ENCODE measurements around the gene MED25.

MED25 gene

DNA sequence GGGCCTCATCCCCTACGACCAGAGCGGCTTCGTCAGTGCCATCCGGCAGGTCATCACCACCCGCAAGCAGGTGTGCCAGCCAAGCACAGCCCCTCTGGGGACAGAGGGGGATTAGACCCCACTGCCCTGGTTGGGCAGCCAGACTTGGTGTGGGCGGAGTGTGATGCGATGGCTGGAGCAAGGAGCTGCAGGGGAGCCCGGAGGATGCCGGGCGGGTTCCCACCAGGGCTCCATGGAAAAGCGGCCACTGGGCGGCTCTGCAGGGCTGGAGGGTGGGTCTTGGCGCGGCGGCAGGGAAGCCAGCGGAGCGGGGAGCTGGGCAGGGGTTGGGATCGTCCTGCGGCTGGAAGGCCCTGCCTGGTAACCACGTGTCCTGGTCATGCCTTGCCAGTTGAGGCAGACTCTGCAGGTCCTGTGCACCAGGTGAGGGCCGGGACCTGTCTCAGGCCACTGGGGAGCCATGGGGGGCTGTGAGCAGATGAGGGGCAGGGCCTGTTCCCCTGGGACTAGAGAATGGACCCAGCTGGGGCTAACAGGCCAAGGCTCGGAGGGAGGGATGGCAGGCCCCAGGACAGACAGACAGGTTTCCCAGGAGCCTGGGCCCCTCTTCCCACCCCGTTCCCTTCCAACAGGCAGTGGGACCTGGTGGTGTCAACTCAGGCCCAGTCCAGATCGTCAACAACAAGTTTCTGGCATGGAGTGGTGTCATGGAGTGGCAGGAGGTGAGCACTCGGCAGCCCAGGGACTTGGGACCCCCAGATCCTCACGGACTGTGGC lies 39.2 kb downstream of the MED25 start:
- DNase-seq (ENCODE audit: low read depth in 1 of 2, low spot score in 1 of 2): no peak

DNA sequence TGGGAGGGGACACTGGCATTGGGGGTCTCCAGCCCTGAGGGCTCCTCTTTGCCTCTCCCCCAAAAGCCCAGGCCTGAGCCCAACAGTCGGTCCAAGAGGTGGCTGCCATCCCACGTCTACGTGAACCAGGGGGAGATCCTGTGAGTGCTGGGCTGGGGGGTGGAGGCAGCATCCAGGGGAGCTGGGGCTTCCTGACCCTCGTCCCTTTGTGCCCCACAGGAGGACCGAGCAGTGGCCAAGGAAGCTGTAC lies 39.7 kb downstream of the MED25 start:
- DNase-seq (ENCODE audit: low read depth in 1 of 2, low spot score in 1 of 2): no peak

DNA sequence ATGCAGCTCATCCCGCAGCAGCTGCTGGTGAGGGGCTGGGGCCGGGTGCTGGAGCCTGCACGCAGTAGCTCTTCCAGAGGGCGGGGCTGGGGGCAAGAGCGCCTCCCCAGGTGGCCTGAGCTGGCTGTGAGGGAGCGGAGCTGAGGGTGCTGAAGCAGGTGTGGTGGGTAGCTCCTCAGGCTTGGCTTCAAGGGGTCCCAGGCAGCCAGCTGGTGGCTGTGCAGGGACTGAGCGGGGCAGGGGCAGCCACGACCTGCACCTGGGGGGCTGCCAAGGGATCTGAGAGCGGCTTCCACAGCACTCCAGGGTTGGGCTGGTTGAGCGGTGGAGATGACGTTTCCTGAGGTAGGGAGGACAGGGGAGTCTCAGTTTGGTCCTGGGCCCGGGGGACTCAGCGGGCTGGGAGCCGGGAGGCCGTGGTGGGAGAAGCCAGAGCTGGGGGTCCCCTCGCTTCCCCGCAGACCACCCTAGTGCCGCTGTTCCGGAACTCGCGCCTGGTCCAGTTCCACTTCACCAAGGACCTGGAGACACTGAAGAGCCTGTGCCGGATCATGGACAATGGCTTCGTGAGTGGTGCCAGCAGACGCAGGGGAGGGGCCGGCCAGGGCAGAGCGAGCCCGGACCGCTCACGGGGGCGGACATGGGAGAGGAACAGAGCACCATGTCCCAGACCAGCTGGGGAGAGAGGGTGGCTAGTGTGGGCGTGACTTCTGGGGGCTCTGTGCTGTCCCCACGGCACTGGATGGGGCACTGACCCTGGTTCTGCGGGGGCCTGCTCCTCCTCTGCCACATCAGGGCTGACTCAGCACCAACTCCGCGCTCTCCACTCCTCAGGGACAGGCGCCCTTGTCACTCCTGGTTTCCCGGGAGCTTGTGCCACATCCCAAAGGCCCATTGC lies 40.2 kb downstream of the MED25 start:
- no peak for DNase-seq (ENCODE audit: low read depth in 1 of 2, low spot score in 1 of 2)

DNA sequence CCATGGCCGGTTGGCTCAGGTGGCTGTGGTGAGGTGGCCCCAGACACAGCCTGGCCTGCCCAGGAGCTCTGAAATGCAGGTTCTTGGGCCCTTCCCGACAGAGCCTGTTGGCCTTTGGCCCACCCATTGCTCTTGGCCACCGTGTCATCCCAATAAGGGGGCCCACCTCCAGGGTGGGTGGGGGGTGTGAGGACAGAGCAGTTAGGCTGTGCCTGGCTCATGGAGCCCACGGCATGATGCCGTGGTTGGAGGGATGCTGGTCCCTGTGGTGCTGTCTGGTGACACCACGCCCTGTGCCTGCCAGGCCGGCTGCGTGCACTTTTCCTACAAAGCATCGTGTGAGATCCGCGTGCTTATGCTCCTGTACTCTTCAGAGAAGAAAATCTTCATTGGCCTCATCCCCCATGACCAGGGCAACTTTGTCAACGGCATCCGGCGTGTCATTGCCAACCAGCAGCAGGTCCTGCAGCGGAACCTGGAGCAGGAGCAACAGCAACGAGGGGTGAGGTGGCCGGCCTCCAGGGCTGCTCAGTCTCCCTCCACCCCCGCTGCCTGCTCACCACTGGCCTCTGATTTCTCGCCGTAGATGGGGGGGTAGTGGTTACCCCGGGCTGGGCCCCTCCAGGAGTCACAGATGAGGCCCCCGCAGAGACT lies 41.7 kb downstream of the MED25 start:
- DNase-seq (ENCODE audit: low read depth in 1 of 2, low spot score in 1 of 2): no peak

DNA sequence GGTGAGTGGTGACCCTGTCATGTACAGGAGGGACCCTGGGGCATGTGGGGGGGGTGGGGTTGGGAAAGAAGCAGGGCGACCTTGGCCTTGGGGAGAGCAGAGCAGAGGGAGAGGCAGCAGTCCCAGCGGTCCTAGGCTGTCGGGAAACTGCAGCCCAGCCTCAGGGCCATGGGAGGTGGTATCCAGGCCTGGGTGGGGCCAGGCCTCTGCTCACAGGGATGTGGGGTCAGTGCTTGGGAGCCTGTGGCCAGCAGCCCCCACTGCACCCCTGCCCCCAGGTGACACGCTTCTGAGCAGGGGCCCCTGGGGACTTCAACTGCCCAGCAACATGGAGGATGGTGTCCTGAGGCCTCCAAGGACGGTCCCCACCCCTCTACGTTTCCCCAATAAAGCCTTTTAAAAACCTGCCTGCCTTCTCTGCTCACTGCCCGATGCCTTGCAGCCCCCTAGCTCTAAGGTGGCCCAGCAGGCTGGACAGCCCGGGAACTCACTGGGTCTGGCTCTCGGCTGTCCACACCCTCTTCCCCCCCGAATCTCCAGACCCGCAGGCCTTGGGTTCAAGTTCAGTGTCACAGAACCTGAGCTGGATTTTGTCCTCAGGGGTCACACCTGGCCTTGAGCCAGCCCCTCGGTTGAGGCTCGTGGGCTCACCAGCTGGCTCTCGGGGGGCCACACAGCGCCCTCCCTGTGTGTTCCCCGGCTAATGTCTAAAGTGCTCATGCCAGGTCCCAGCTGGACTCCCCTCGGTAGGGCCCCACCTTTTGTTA lies 42.4 kb downstream of the MED25 start:
- DNase-seq (ENCODE audit: low read depth in 1 of 2, low spot score in 1 of 2): no peak

DNA sequence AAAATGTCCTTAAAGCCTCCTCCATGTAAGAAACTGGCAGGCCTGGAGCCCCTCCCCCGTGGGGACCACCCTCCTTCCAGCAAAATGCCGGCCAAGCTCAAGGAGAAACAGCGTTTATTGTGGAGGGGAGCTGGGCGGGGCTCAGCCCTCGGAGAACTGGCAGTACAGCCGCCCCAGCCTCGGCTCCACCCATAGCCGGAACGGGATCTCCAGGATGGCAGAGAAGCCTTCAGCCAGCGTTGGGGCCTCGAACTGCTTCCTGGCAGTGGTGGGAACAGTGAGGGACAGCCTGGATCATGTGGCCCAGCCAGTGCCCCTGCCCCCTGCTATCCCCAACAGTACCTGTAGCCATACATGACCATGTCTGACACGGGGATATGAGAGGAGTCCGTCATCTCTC lies 43.0 kb downstream of the MED25 start:
- DNase-seq (ENCODE audit: low read depth in 1 of 2, low spot score in 1 of 2): no peak

DNA sequence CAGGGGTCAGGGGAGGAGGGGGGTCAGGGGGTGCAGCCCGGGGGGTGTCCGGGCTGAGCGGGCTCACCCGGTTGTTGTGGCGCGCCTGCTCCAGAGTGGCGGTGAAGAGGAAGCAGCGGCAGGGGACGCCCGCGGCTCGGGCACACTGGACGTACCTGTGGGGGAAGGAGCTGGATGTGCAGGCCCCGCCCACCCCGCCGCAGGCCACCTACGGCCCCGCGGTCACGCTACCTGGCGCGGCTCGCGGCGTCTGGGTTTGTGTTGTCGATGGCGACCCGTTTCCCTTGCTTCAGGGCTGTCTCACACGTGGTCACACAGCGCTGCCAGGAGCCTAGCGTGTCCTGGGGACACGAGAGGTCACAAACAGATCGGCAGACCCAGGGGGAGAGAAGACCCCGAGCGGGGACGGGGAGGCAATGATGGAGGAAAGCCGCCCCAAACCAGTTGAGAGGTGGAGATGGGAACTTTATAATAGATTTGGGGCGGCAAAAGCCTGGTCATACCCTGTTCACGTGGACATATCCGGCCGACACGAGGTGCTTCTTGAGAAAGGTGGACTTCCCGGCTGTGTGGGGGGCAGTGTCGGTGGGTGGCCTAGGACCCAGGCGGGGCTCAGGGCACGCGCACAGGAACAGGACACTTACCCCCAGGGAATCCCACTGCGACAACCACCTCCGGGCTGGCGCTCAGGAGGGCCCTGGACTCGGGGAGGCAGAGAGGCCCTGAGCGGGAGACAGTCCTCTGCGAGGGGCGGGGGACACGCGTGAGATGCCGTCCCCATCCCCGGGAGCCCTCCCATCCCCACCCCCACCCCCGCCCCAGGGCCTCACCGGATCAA lies 43.7 kb downstream of the MED25 start:
- DNase-seq (ENCODE audit: low read depth in 1 of 2, low spot score in 1 of 2): no peak

DNA sequence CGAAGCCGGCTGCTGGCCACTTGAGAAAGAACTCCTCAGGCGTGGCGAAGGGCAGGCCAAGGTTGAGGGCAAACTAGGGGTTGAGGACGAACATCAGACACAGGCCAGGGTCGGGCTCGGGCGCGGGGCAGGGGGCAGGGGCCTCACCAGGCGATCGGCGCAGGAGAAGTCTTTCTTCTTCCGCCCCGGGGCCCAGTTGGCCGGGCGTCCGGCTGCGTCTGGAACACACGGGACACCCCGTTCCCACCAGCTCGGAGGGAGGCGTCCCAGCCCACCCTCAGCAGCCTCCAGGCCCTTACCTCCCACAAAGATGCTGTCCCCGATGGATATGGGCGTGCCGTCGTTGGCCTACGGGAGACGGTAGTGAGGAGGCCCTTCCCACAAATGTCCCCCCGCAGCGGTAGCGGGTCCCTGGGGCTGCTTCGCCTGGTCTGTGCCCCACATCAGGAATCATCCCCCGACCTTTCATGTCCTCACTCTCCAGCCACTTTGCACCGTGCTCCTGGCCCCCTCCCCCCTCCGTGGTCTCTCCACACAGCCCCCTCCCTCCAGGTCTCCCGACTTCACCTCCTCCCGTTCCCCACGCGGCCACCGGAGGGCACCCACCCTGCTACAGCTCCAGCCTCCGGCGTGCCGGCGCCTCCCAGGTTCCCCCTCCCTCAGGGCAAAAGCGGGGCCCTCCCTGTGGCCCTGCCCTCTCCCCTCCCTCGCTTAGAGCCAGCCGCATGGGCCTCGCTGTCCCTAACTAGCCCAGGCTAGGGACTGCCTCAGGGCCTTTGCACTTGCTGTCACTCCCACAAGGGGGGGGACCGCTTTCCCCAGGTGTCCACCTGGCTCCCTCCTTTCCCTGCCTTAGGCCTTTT lies 44.5 kb downstream of the MED25 start:
- no peak for DNase-seq (ENCODE audit: low read depth in 1 of 2, low spot score in 1 of 2)

DNA sequence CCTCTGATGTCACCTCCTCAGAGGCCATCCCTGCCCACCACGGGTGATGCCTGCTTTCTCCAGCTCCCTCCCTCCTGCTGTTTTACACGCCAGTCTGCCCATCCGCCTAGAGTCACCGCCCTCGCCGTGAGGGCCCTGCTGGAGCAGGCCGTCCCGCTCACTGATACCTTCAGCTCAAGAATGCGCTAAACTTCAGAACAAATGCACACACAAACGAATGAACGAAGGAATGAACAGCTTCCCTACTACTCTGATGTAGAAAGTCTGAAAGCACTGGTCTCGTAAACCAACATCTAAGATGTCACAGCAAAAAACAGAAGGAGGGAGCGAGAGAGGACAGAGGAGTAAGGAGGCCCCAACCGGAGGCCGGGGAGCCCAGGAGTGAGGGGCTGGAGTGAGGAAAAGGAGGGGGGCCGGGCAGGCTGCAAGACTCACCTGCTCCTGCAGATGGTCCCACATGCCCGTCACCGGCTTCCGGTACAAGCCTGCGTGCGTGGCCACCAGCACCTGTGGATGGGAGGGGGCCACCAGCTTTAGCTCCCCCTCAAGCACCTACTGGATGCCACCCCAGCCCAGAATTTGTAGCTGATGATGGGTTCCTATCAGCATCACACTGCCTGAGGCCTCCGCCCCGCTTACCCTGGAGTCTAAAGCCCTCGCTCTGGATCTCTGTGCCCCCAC lies 45.3 kb downstream of the MED25 start:
- no peak for DNase-seq (ENCODE audit: low read depth in 1 of 2, low spot score in 1 of 2)

DNA sequence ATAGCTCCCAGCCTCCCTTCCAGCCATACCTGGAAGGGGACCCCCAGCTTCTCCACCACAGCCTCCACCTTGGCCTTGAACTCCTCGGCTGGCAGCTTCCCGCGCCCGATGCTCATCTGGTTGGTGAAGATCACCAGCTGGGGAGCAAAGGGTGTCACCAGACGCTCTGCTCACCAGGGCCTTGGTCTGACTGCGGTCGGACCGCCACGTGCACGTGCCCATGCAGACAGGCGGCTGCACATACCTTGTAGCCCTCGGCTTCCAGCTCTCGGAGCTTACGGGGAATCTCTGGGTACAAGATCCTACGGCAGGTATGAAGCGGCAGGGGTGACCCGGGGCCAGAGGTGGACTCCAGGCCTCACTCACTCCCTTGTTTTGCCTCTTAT lies 45.8 kb downstream of the MED25 start:
- no peak for DNase-seq (ENCODE audit: low read depth in 1 of 2, low spot score in 1 of 2)

DNA sequence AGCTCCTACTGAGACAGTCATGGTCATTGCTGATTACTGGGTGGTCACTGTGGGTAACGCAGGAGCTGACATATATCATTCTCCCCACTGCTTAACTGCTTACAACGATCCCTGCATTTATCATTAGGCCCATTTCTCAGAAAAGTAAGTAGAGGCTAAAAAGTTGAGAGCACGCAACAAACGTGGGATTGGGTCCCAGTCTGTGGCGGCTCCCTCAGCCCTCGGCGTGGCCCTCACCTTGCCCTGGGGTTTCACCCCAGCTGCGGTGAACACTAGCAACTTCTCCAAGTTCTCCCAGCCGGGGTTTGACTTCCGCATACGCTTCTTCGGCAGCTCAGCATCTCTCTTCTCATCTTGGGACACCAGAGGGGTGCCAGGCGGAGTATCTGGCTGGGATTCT lies 46.8 kb downstream of the MED25 start:
- DNase-seq (ENCODE audit: low read depth in 1 of 2, low spot score in 1 of 2): no peak

DNA sequence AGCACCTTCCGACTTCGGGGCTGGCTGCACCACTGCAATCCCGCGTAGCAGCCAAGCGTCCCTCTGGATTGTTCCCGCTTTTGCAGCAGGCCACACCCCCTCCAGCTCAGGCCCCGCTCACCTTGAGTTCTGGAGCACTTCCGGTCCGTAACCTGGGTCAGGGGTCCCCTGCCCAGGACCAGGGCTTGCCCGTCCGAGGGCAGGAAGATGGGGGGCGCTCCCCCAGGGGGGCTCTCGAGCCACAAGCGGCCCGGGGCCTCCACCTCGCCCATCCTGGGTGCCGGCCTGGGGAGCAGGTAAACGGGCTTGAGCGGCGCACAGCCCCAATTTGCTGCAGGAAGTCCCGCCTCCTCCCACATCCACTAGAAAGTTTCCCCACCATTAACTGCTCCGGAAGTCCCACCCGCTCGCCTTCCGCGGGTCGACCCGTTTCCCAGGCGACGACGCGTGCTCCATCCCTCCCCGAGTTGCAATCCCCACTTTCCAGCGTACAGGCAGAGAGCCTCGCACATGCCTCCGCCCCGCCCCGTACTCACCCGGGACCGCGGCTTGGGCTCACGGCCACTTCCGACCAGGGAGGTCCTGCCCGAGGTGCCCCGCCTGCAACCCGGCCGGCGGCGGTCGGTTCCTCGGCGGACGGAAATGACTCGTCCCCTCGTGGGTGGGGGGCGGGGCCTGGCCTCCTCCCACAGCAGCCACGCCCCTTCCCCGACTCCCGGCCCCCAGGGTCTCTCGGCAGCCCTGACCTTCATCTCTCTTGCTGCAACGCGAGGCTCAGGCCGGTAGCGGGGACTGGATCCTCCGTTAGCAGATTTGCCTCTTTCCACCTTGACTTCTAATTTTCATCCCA lies 49.1 kb downstream of the MED25 start, which contains the start of gene PNKP:
PNKP (minus strand) TSS at position 644 of the 850 bp plus-strand sequence; CDS start at position 272, 372 bp downstream.
- DNase-seq (ENCODE audit: low read depth in 1 of 2, low spot score in 1 of 2): peak; percentile 67 to 90

DNA sequence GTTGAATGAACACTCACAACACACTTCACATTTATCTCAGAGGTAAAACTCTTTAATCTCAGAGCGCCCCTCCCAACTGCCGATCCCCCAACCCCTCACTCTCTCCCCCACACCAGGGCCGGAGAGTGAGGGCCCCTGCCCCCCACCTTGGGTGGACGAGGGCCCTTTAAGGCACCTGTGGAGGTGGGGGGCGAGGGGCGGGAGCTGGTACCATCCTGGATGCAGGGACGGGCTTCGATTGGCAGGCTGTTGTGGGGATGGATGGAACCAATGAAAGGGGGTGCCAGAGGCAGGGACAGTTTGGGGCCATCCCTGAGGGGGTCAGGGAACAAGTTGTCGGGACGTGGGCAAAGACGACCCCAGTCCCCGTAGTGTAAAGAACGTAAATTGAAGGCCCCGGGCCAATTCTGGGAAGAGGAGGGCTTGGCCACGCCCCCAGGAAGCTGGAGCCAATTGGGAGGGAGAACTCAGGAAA lies 51.0 kb downstream of the MED25 start:
- no peak for DNase-seq (ENCODE audit: low read depth in 1 of 2, low spot score in 1 of 2)

DNA sequence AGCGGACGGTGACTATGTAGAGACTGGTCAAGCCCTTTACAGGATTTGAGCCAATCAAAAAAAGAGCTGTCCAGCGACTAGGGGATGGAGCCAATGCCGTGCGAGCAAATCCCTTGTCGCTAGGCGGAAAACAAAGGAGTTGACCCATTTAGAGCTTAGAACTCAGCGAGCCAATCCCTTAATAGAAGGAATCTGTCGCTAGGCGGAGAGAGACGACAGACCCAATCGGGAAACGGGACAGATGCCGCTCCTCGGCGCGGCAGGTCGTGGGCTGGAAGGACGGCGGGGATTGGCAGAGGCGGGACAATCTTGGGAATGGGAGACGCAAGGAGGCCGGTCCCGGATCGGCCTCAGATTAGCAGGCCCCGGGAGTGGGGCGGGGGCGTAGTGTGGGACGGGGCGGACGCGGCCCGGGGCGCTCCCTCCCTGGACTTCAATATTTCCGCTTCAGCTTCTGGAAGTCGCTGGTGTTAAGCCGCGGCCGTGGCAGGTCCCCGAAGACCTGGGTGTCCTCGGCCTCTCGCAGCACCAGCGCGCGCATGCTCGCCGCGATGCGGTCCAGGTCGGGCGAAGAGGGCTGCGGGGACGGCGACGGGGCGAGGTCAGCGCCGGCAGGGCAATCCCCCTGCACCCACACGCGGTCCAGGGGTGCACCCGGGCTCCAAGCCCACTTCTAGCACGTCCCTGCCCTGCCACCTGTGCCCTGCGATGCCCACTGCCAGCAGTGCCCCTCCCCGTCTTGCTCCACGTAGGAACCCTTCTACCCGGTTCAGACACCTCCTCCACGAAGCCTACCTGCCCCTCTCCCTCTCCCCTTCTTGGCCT lies 51.6 kb downstream of the MED25 start:
- peak; percentile 71 to 79 for DNase-seq (ENCODE audit: low read depth in 1 of 2, low spot score in 1 of 2)

DNA sequence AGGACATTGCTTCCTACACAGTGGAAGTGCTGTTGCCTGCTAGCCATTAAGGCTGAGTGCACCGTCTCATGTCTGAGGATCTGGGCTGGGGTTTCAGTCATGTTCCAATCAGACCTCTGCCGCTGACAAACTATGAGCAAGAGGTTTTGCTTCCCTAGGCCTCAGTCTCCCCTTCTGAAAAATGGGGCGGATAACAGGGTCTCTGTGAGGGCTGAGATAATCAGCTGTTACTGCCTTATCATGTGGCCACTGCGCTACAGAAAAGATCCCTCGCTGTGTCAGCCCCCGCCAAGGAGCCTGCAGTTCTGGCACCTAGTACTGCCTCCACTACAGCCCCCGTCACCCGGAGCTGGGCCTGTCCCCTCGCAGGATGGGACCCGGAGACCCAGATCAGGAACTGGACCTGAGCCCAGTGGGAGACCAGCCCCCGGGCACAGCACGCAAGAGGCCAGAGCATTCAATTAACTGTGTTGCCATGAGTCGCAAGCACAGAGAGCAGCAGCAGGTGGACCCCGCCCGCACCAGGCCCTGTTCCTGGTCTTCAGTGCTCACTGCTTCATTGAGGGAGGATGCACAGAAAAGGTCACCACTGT lies 52.3 kb downstream of the MED25 start:
- no peak for DNase-seq (ENCODE audit: low read depth in 1 of 2, low spot score in 1 of 2)

DNA sequence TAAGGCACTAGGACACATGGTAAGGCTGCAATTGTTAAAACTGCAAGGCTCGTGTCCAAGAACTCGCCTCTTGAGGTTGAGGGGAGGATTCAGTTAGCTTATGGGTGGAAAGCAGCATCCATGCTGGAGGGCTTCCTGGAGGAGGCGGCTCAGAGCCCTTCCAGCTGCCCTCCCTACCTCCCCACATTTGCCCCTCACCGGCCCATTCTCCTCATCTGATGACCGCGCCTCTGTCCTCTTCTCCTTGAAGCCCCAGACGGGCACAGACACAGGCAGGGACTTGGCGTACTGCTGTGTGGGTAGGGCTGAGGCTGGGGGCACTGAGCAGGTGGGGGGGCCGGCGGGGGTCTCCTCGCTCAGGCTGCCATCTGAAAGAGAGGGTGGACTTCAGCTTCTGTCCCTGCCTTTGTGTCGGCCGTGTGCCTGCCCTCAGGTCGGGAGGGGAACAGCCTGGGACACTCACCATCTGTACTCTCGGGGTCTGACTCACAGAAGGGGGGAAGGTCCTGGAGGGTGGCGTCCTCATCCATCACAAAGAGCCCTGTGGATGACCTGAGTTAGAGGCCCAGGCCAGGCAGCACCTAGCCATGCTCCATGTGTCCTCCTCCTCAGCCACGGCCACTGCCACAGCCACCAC lies 53.4 kb downstream of the MED25 start:
- DNase-seq (ENCODE audit: low read depth in 1 of 2, low spot score in 1 of 2): no peak

All from stimulated activated CD4-positive, alpha-beta T cell treated with anti-CD3 and anti-CD28 coated beads, Interleukin-15, amount 100 ng/mL, for 1 hour (primary cell).